NK-92 treated with Interleukin-12 subunit alpha and Interleukin-12 subunit beta, amount 100 ng/mL, for 24 hours (cell line): ENCODE results near the gene ADGRD1.

Source experiments
- DNase-seq: peaks from one replicate; lab custom pipeline; 2025; lab: John Stamatoyannopoulos, UW

The ADGRD1 gene

DNA sequence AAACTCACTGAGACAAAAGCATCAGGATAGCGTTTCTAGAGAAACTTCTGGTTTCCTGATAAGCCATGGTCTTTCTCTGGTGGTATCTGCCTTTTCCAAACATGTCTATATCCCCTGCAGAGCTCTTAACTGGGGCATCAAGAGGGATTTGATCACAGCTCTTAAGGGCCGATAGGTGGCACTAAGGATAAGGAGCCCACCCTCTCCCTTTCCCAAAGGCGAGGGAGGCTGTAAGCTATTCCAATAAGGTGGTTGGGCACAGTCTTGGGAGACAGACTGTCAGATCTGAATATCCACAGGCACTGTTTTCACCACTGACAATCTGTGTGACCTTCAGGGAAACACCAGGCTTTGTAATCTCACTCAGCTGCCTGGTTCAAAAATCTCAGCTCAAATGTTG lies 206.0 kb downstream of the ADGRD1 start:
- DNase-seq = no peak

DNA sequence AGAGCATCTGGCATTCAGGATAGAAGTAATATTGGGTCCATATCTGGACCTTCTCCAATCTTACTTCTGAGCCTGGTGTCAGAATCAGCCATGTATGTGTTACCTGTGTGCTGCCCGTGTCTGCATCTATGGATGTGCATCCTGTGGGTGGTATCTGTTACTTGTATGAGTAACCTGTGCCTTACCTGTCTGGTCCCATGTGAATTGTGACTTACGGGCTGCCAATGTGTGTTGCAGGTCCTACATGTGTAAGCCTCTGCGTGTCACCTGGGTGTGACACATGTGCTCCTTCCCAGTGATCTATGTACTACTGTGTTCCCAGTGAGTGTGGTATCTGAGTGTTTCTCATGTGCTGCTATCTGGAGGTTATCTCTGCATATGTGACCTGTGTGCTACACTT lies 208.4 kb downstream of the ADGRD1 start:
- DNase-seq = no peak

DNA sequence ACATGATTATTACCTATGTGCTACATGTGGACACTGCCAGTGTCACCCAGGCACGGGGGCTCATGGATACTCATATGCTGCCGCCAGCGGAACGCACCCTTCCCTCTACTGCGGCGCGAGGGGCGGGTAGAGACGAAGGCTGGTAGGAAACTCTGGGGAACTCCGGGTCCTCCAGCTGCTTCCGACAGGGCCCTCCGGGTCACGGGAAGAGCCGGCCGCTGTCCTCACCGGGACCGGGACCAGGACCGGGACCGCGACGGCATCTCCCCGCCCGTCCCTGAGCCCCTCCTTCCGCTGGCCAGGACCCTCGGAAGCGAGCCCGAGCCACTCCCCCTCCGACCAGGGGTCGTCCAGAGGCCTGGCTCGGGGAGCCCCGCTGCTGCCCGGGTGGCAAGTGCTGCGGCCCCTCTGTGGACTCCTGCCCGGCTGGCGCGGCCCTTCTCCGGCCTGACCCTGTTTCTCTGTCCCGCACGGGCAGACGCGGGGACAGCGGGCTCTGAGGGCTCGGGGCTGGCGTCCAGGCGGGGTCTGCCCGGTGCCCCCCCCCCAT lies 209.6 kb downstream of the ADGRD1 start:
- DNase-seq = no peak

DNA sequence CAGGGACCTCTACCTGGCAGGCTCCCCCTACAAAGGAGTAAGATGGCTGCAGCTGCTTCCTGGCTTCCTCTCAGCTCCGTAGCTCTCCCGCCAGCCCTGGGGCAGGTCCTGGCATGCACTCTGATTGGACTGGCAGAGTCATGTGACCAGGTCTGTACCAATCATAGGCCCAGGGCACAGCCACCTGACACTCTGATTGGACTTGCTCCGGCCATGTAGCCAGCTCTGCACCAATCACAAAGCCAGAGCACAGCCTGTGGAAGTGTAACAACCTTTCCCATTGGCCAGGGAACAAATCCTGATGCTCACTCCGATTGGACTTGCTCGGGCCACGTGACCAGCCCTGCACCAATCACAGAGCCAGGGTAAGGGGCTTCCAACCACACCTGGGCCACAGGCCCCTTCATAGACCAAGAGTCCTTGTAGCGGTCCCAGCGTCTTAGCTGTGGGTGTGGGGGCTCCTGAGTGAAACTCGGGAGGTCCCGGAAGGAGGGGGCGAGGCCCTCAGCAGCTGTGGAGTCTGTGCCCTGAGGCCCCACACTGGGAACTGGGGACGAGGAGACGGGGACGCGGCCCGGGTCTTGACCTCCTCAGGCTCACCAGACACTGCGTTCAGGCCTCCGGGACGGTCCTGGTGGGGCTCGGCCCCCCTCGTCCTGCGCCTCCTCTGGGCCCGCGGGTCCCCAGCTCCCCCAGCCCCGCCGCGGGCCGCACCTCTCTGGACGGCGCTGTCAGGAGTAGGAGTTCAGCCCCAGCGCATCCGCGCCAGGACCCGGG lies 210.6 kb downstream of the ADGRD1 start:
- no peak for DNase-seq

DNA sequence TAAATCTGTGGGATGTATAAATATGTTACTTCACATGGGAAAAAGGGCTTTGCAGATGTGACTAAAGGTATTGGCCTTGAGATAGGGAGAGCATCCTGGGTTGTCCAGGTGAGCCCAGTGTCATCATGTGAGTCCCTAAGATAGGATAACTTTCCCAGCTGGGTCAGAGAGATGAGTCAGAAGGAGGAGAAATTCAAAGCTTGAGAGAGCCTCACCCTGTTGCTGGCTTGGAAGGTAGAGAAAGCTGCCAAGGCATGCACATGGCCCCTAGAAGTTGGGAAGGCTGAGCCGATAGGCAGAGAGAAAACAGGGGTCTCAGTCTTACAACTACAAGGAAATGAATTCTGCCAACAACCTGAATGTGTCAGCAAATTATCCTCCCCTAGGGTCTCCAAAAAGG lies 213.0 kb downstream of the ADGRD1 start:
- no peak for DNase-seq

DNA sequence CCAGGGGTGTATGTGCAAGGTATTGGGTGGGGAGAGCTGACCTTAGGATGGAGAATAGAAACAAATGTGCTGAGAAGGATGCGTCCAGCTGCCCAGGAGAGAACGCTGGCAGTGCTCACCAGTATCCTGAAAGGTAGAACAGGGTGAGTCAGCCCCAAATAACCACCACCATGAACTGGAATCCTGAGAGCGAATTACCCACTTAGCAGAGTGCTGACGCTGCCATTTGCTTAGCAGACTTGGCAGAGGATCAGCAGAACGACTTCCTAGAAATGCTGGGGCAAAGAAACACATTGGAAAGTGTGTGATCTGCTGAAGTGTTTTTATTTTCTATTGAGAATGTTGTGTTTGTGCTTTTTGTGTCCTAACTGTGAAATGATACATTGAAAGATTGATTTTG lies 213.6 kb downstream of the ADGRD1 start:
- no peak for DNase-seq

DNA sequence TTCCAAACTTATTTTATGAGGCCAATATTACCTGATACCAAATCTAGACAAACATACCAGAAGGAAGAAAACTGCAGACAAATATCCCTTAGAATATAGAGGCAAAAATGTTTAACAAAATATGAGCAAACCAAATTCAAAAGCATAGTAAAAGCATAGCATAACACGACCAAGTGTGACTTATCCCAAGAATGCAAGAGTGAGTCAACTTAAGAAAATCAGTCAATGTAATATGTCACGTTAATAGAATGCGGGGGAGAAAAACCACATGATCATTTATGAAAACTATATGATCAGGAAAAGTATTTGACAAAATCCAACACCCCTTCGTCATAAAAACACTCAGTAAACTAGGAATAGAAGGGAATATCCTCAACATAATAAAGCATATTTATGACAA lies 217.3 kb downstream of the ADGRD1 start:
- DNase-seq = no peak

DNA sequence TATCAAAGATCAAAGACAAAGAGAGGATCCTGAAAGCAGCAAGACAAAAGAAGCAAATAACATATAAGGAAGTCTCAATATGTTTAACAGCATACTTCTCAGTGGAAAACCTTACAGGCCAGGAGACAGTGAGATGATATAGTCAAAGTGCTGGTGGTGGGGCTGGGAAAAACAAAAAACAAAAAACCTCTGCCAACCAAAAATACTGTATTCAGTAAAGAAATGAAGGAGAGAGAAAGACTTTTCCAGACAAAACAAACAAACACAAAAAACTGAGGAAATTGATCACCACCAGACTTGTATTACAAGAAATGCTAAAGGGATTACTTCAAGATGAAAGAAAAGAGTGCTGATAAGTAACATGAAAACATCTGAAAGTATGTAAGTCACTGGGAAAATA lies 221.2 kb downstream of the ADGRD1 start:
- DNase-seq = no peak

DNA sequence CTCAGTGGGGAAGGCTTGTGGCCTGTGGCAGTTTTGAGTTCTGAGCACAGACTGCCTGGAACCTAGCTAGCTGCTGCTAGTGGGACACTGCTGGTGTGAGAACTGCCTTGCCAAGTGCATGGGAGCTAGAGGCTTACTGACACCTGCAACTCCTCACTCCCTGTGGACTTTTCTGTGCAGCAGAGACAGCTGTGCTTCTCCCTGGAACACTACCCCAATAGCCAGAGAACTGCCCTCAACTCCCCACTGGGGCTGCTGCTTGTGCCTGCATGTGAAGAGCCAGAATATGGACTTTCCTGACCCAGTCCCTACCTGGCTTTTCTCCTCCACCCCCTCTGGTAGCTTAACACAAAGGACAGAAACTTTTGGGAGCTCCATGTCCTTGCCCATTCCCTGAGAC lies 222.6 kb downstream of the ADGRD1 start:
- no peak for DNase-seq

DNA sequence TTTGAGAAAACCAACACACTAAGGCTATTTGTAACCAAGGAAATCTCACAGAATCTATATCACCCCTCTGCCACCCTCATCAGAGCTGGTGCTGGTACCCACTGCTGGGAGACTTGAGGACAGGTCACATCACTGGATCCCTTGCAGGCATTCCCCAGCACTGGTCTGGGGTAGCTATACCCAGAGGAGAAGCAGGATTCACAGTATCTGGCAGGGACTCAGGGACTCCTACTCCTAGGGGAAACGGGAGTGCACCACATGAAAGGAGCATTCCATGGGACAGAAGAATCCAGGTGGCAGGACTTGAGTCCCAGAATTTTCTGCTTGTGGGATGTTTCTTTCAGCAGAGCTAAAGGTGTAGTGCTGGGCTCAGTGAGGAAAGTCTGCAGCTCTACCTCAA lies 223.2 kb downstream of the ADGRD1 start:
- DNase-seq = no peak

DNA sequence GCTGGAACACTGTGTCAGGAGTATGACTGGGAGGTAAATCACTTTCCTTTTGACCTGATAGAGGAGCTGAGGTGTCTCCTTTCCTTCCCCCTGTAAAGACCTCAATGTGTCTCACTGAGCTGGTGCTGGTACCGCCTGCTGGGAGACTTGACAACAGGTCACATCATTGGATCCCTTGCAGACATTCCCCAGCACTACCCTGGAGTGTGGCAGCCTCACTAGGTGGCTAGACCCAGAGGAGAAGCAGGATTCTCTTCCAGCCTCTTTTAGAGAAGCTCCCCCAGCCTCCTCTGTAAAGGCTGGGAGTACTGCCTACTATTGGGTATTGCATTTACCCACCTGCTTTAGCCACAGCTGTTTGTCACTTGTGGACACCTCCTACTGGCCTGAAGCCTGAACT lies 223.9 kb downstream of the ADGRD1 start:
- DNase-seq = no peak

DNA sequence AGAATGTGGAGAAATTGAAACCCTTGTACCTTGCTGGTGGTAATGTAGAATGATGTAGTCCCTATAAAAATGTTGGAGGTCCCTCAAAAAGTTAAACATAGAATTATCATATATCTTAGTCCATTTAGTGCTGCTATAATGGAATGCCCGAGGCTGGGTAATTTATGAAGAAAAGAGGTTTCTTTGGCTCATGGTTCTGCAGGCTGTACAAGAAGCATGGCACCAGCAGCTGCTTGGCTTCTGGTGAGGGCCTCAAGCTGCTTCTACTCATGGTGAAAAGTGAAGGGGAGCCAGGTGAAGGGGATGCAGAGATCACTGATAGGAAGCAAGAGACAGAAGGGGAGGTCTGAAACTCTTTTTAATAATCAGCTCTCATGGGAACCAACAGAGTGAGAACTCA lies 233.9 kb downstream of the ADGRD1 start:
- no peak for DNase-seq

DNA sequence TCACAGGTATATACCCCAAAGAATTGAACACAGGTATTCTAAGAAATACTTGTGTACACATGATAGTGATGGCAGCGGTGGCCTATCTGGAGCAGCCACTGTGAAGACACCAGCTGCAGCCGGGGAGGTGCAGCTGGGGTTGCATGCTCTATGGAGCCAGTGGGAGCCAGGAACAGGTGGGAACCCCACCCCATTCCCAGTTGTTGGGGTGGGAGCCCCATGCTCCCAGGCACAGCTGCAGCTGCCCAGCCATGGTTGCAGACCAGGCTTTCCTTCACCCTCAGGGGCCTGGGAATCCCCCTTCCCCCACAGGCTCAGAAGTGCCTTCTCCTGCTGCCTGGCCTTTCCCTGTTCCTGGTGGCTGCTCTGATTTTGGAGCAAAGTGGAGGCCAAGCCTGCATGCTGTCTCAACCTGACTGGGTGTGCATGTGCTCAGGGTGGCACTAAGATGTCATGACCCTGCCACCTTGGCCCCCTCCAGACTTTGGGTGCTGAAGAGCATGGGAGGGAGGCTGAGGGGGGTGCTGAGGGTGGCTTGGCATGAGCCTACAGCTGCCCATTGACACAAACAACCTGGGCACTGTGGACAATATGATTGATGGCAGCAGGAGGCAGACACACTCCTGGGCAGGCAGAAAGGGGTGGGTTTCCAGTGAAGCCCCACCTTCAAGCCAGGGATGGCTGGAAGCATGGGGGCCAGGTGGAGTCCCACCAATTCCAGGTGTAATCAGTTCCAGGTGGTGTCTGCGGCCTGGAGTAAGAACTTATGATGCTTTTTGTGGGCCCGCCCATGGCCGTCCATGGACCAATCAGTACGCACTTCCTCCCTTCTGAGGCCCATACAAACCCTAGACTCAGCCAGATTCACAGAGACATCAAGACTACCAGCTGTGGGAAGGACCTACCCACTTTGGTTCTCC lies 234.7 kb downstream of the ADGRD1 start:
- DNase-seq = no peak

DNA sequence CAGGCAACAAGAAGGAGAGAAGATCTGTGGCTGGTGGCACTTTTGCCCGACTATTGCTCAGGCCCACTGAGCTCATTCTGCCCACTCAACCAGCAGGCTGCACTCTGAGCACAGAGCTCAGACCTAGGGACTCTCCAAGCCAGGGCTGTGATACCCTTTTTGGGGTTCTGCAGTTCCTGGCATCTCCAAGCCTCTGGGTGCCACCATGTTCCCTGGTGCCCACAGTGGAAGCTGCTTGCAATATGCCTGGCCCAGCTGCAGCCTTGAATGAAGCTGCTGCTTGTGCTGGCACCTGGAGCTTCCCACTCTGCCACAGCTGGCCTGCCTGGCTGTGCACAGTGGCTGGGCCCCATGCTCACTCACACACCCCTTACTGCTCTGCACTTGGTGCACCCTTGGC lies 236.1 kb downstream of the ADGRD1 start:
- DNase-seq = no peak

DNA sequence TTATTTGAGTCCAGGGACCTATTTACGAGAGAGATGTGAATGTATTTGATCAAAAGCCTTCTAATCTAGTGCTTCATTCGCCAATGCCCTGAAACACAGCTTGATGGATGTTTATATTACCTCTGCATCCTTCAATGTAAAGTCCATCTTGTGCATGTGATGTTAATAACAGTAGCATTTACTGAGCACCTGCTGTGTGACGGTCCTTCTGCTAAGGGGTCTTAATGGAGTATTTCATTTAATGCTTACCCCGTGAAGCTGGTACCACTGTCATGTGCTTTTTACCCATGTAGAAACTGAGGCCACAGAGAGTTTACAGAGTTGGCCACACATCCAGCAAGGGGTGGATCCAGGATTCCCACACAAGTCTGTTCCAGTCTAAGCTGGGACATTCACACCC lies 237.3 kb downstream of the ADGRD1 start:
- DNase-seq = no peak
